Activated T-cell treated with anti-CD3 and anti-CD28 coated beads, Interleukin-2, amount 50 U/mL, for 72 hours (primary cell): ENCODE measurements around the gene USP54. TPM values are rescaled to one million over a fixed set of nuclear protein-coding genes. Genes with fewer than 3 reads are reported as not detected.
A peak's percentile ranks its signal among the peaks of the same experiment; 100 is the strongest.
"Not testable (repeated sequence)": the region's sequence is repeated elsewhere in the genome, so short reads cannot be mapped to it uniquely, and the experiment has no call there.

Source experiments
- ATAC-seq, 2 donors: fragments of 150-1000 bp; cut with Tn5 transposase; replicated peaks in 1 of 2; 2 replicates each; pipeline ENCODE4 v1.10.0; 2021; ENCODE audit warnings: moderate library complexity in 2 of 2, mild to moderate bottlenecking in 1 of 2
- DNase-seq, 2 donors: peaks; one replicate each; pipeline ENCODE4 v3.0.0; 2021 to 2022; ENCODE audit warnings: mixed read lengths in 1 of 2
- H3K27ac Mint-ChIP-seq: one replicate; pipeline ENCODE4 v1.8.0; 2022; ENCODE audit warnings: mild to moderate bottlenecking, moderate library complexity, mixed read lengths
- H3K27me3 Mint-ChIP-seq: one replicate; pipeline ENCODE4 v1.8.0; 2022; ENCODE audit warnings: low read depth, mixed read lengths
- H3K36me3 Mint-ChIP-seq, 2 donors: one replicate each; pipeline ENCODE4 v1.8.0; 2022; ENCODE audit warnings: mixed read lengths in 2 of 2, mild to moderate bottlenecking in 1 of 2; ENCODE audit not compliant: insufficient read depth in 2 of 2
- H3K4me1 Mint-ChIP-seq: one replicate; pipeline ENCODE4 v1.8.0; 2022; ENCODE audit warnings: low read depth, mixed read lengths
- H3K4me3 Mint-ChIP-seq, 2 donors: one replicate each; pipeline ENCODE4 v1.8.0; 2022; ENCODE audit warnings: mild to moderate bottlenecking in 2 of 2, mixed read lengths in 2 of 2, moderate library complexity in 2 of 2
- H3K9me3 Mint-ChIP-seq, 2 donors: one replicate each; pipeline ENCODE4 v1.8.0; 2022; ENCODE audit warnings: mixed read lengths in 2 of 2
- total RNA-seq, 2 donors: library from RNA; stranded (reverse); gene quantifications; one replicate each; pipeline ENCODE4 v1.2.3, GENCODE V29; 2022

The USP54 gene
- total RNA-seq, result 1 to 10 TPM; 2.4 to 4.1 TPM

GRCh38 chr10:73590881-73591799, at the start of gene USP54:
TSS of gene USP54 (minus strand) at chr10:73591342. CDS start at chr10:73575658, 15,684 bp downstream.
- H3K36me3 Mint-ChIP-seq, result no peaks in the 10 kb centered on the region
- H3K9me3 Mint-ChIP-seq, result no peaks in the 10 kb centered on the region
- H3K4me1 Mint-ChIP-seq, result peaks cover 23% of the 10 kb centered on the region
- peak in 1 of 2 donors; percentile 1 for DNase-seq
- ATAC-seq, result peak in 1 of 2 donors; percentile 67
- peak within 1 kb of the TSS; percentile 60 to 75 for H3K4me3 Mint-ChIP-seq
- H3K27me3 Mint-ChIP-seq, result no peaks in the 10 kb centered on the region
- H3K27ac Mint-ChIP-seq, result peak within 1 kb of the TSS; percentile 54

GRCh38 chr10:73639286-73639685, 48.1 kb upstream of the USP54 start:
- ATAC-seq, result no peak
- Mint-ChIP-seq H3K36me3 (no peaks in the 10 kb centered on the region), H3K9me3 (no peaks in the 10 kb centered on the region), H3K4me1 (peaks cover 5% of the 10 kb centered on the region), H3K27ac (no peak overlapping the region), H3K27me3 (peaks cover 7% of the 10 kb centered on the region), H3K4me3 (no peak overlapping the region)
- no peak for DNase-seq

GRCh38 chr10:73635781-73636180, 44.6 kb upstream of the USP54 start:
- peaks cover 7% of the 10 kb centered on the region for H3K27me3 Mint-ChIP-seq
- no peaks in the 10 kb centered on the region for H3K36me3 Mint-ChIP-seq
- no peak overlapping the region for H3K4me3 Mint-ChIP-seq
- no peak overlapping the region for H3K27ac Mint-ChIP-seq
- ATAC-seq (no peak), DNase-seq (no peak)
- H3K9me3 Mint-ChIP-seq, result no peaks in the 10 kb centered on the region
- no peaks in the 10 kb centered on the region for H3K4me1 Mint-ChIP-seq

GRCh38 chr10:73634421-73634820, 43.3 kb upstream of the USP54 start:
- H3K4me1 Mint-ChIP-seq, result no peaks in the 10 kb centered on the region
- DNase-seq, result no peak
- H3K4me3 Mint-ChIP-seq, result no peak overlapping the region
- ATAC-seq, result no peak
- no peaks in the 10 kb centered on the region for H3K9me3 Mint-ChIP-seq
- H3K36me3 Mint-ChIP-seq, result no peaks in the 10 kb centered on the region
- H3K27me3 Mint-ChIP-seq, result peaks cover 2% of the 10 kb centered on the region
- H3K27ac Mint-ChIP-seq, result no peak overlapping the region

GRCh38 chr10:73629165-73629564, 38.0 kb upstream of the USP54 start:
- Mint-ChIP-seq H3K36me3 (peaks cover 3 to 6% of the 10 kb centered on the region in 2 donors), H3K4me3 (no peak overlapping the region)

GRCh38 chr10:73628405-73628804, 37.3 kb upstream of the USP54 start:
- no peak overlapping the region for H3K27ac Mint-ChIP-seq
- peaks cover 3 to 6% of the 10 kb centered on the region in 2 donors for H3K36me3 Mint-ChIP-seq
- H3K27me3 Mint-ChIP-seq, result no peaks in the 10 kb centered on the region
- DNase-seq (no peak), ATAC-seq (no peak)
- no peaks in the 10 kb centered on the region for H3K9me3 Mint-ChIP-seq
- H3K4me1 Mint-ChIP-seq, result peaks cover 18% of the 10 kb centered on the region
- no peak overlapping the region for H3K4me3 Mint-ChIP-seq

More at GRCh38 chr10:73629165-73629564, 38.0 kb upstream of the USP54 start:
- Mint-ChIP-seq H3K9me3 (no peaks in the 10 kb centered on the region), H3K27me3 (no peaks in the 10 kb centered on the region), H3K4me1 (peaks cover 18% of the 10 kb centered on the region), H3K27ac (no peak overlapping the region)
- ATAC-seq, result no peak
- no peak for DNase-seq

GRCh38 chr10:73627300-73627699, 36.2 kb upstream of the USP54 start:
- Mint-ChIP-seq H3K36me3 (peaks cover 3 to 6% of the 10 kb centered on the region in 2 donors), H3K9me3 (no peaks in the 10 kb centered on the region), H3K27ac (peak overlapping the region; percentile 57), H3K4me3 (peak overlapping the region; percentile 91 to 93), H3K27me3 (no peaks in the 10 kb centered on the region), H3K4me1 (peaks cover 18% of the 10 kb centered on the region)
- DNase-seq, result no peak
- ATAC-seq, result no peak

- Mint-ChIP-seq H3K27me3 (no peaks in the 10 kb centered on the region), H3K36me3 (peaks cover 3 to 6% of the 10 kb centered on the region in 2 donors), H3K9me3 (no peaks in the 10 kb centered on the region), H3K27ac (peak overlapping the region; percentile 95), H3K4me1 (peaks cover 18% of the 10 kb centered on the region), H3K4me3 (peak overlapping the region; percentile 91 to 93)
- DNase-seq (peak; percentile 91 to 95), ATAC-seq (peak; percentile 99)
These were observed 35.0 kb upstream of the USP54 start for GRCh38 chr10:73625884-73626752.

GRCh38 chr10:73625004-73625883, 34.1 kb upstream of the USP54 start:
- H3K27ac Mint-ChIP-seq, result peak overlapping the region; percentile 73
- peak in 1 of 2 donors; percentile 28 for DNase-seq

GRCh38 chr10:73623056-73623455, 31.9 kb upstream of the USP54 start:
- H3K27ac Mint-ChIP-seq, result no peak overlapping the region
- peaks cover 18% of the 10 kb centered on the region for H3K4me1 Mint-ChIP-seq

More at GRCh38 chr10:73625004-73625883, 34.1 kb upstream of the USP54 start:
- Mint-ChIP-seq H3K4me3 (peak overlapping the region; percentile 91 to 93), H3K27me3 (no peaks in the 10 kb centered on the region), H3K9me3 (no peaks in the 10 kb centered on the region), H3K36me3 (peaks cover 3 to 6% of the 10 kb centered on the region in 2 donors), H3K4me1 (peaks cover 18% of the 10 kb centered on the region)
- ATAC-seq, result peak; percentile 20 to 70

GRCh38 chr10:73620974-73621373, 29.8 kb upstream of the USP54 start:
- not testable (repeated sequence) for H3K9me3 Mint-ChIP-seq, H3K27ac Mint-ChIP-seq, H3K36me3 Mint-ChIP-seq, H3K4me3 Mint-ChIP-seq, ATAC-seq, H3K4me1 Mint-ChIP-seq, DNase-seq, H3K27me3 Mint-ChIP-seq

More at GRCh38 chr10:73623056-73623455, 31.9 kb upstream of the USP54 start:
- no peaks in the 10 kb centered on the region for H3K27me3 Mint-ChIP-seq
- ATAC-seq (no peak), DNase-seq (no peak)
- no peaks in the 10 kb centered on the region for H3K9me3 Mint-ChIP-seq
- H3K36me3 Mint-ChIP-seq, result peaks cover 3 to 6% of the 10 kb centered on the region in 2 donors
- no peak overlapping the region for H3K4me3 Mint-ChIP-seq

- H3K9me3 Mint-ChIP-seq, DNase-seq, ATAC-seq, H3K4me3 Mint-ChIP-seq, H3K27me3 Mint-ChIP-seq, H3K4me1 Mint-ChIP-seq, H3K27ac Mint-ChIP-seq, H3K36me3 Mint-ChIP-seq: not testable (repeated sequence)
These were observed 26.0 kb upstream of the USP54 start for GRCh38 chr10:73617143-73617542.
